WTC11 (cell line): ENCODE data around the gene LYRM4.

ENCODE experiments used
- CREM ChIP-seq: sonication (generic); formaldehyde crosslinking; IDR thresholded peaks from 2 replicates; pipeline ENCODE4 v1.8.1; 2022; ENCODE audit warnings: mild to moderate bottlenecking, missing genetic modification reagents, moderate library complexity
- NFE2L1 ChIP-seq: sonication (generic); formaldehyde crosslinking; IDR thresholded peaks from 2 replicates; pipeline ENCODE4 v1.8.1; 2023; ENCODE audit warnings: missing genetic modification reagents
- NFYB ChIP-seq: sonication (generic); formaldehyde crosslinking; conservative IDR thresholded peaks from 2 replicates; pipeline ENCODE4 v1.8.0; 2022; ENCODE audit warnings: low read depth, missing genetic modification reagents

DNA sequence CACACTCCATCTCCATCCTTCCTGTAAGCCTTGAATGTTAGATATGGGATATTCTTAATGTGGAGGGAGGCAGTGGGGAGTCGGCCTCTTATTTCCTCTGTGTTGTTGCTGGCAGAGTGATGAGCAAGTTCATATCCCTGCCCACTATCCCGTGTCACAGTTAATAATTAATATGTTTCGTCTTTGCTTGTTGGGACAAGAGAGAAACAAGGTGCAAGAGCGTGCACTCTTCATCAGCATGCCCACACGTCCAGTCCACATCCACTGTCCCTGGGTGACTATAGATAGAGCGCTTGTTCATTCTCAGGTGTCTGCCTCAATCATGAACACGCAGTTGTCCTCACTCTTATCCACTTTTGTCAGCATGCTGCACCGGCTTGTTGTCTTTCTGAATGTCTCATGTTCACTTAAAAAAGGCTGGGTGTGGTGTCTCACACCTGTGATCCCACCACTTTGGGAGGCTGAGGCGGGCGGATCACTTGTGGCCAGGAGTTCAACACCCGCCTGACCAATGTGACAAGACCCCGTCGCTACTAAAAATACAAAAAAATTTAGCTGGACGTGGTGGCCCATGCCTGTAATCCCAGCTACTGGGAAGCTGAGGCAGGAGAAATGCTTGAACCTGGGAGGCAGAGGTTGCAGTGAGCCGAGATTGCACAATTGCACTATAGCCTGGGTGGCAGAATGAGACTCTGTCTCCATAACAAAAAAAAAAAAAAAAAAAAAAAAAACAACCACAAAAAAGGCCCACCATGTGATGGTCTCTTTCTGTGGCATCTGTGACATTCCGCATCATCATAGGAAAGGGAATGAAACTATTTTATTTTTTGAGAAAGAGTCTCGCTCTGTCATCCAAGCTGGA lies 141.4 kb downstream of the LYRM4 start:
- TF ChIP-seq CREM (no peak), NFE2L1 (CRISPR knock-in tag) (no peak), NFYB (CRISPR knock-in tag) (no peak)
